CD4-positive, alpha-beta T cell (primary cell): Measurements from ENCODE around the gene PPEF1. TPM values are rescaled to one million over a fixed set of nuclear protein-coding genes. Genes with fewer than 3 reads are reported as not detected.
"Not testable (repeated sequence)": the region's sequence is repeated elsewhere in the genome, so short reads cannot be mapped to it uniquely, and the experiment has no call there.

Experiments
- ATAC-seq: fragments of 200-7000 bp; cut with Tn5 transposase; one replicate; pipeline ENCODE4 v1.10.0; 2022; ENCODE audit warnings: mild to moderate bottlenecking; ENCODE audit not compliant: poor library complexity
- CTCF ChIA-PET: fragments of 350-600 bp; sonication (Branson Sonifier 250); formaldehyde crosslinking; loops from one replicate; lab custom pipeline; 2021; ENCODE audit warnings: antibody characterized with exemption, inconsistent platforms; lab: Charles Lee
- POLR2A ChIA-PET: fragments of 350-600 bp; sonication (Branson Sonifier 250); formaldehyde crosslinking; loops from one replicate; lab custom pipeline; 2021; ENCODE audit warnings: antibody characterized with exemption, inconsistent platforms; lab: Charles Lee
- DNase-seq, 14 experiments: peaks; one replicate each; pipeline ENCODE4 v3.0.0-alpha.2; 2013 to 2020; ENCODE audit warnings: mixed read lengths in 2 of 14
- H3K27ac ChIP-seq, 2 donors: one replicate each; pipeline versions ENCODE4 v1.5.1 to v1.7.0; 2013; ENCODE audit warnings: low read length in 2 of 2, low read depth in 1 of 2, mild to moderate bottlenecking in 1 of 2
- H3K27me3 ChIP-seq, 2 experiments: 1 replicate in 1 of 2; 2 replicates in 1 of 2; pipeline versions ENCODE4 v1.6.1 to v1.7.0; 2013; ENCODE audit warnings: low read length in 2 of 2, control low read depth in 1 of 2, mild to moderate bottlenecking in 1 of 2, moderate library complexity in 1 of 2; ENCODE audit not compliant: insufficient read depth in 2 of 2, control insufficient read depth in 1 of 2
- H3K36me3 ChIP-seq: one replicate; pipeline ENCODE4 v1.6.1; 2013; ENCODE audit warnings: low read length, control low read depth; ENCODE audit not compliant: insufficient read depth
- H3K4me1 ChIP-seq: one replicate; pipeline ENCODE4 v1.6.1; 2013; ENCODE audit warnings: low read length, control low read depth; ENCODE audit not compliant: insufficient read depth
- H3K4me3 ChIP-seq: one replicate; pipeline ENCODE4 v1.5.1; 2013; ENCODE audit warnings: mild to moderate bottlenecking, low read length, moderate library complexity
- H3K9me3 ChIP-seq, 2 experiments: 1 replicate in 1 of 2; 2 replicates in 1 of 2; pipeline versions ENCODE4 v1.6.1 to v1.7.0; 2013; ENCODE audit warnings: low read length in 2 of 2, mild to moderate bottlenecking in 2 of 2, control low read depth in 1 of 2, moderate library complexity in 1 of 2; ENCODE audit not compliant: control insufficient read depth in 1 of 2, insufficient read depth in 1 of 2
- H3K27ac Mint-ChIP-seq: one replicate; pipeline ENCODE4 v1.8.0; 2020; ENCODE audit warnings: mixed read lengths
- H3K27me3 Mint-ChIP-seq: one replicate; pipeline ENCODE4 v1.8.0; 2021; ENCODE audit warnings: mixed read lengths
- H3K36me3 Mint-ChIP-seq: one replicate; pipeline ENCODE4 v1.8.0; 2021; ENCODE audit warnings: low read depth, mixed read lengths
- H3K4me1 Mint-ChIP-seq: one replicate; pipeline ENCODE4 v1.8.0; 2021; ENCODE audit warnings: low read depth, mixed read lengths
- H3K4me3 Mint-ChIP-seq: one replicate; pipeline ENCODE4 v1.8.0; 2020; ENCODE audit warnings: mild to moderate bottlenecking, mixed read lengths
- H3K9me3 Mint-ChIP-seq: one replicate; pipeline ENCODE4 v1.8.0; 2020; ENCODE audit warnings: mixed read lengths
- intact Hi-C, 2 experiments: fragments of 100-400 bp; cut with DNase I in 1 of 2; cut with micrococcal nuclease in 1 of 2; formaldehyde crosslinking; loops; one replicate each; pipeline versions ENCODE4 v1.15.1 to v1.9.0; 2023 to 2025; cut with DNase I, micrococcal nuclease
- total RNA-seq, 174 experiments: library from RNA in 2 of 174; stranded (reverse) in 2 of 174; gene quantifications; one replicate each; pipeline ENCODE4 v1.2.3 and lab custom pipeline; 2021 to 2026
- TF ChIP-seq, protein P1 (sequence below): fragments of 200-600 bp; IDR thresholded peaks from one replicate; pipeline ENCODE4 v1.8.0; 2022; ENCODE audit warnings: antibody characterized with exemption, mild to moderate bottlenecking

PPEF1 gene
- total RNA-seq, 2 experiments from 2014 or later = 0.34 TPM; not detected in 1

GRCh38 chrX:18733287-18733686, 25.8 kb downstream of the PPEF1 start:
- CTCF ChIA-PET = no interaction called here
- H3K4me3 Mint-ChIP-seq = no peak overlapping the region
- H3K9me3 Mint-ChIP-seq = no peaks in the 10 kb centered on the region

DNA sequence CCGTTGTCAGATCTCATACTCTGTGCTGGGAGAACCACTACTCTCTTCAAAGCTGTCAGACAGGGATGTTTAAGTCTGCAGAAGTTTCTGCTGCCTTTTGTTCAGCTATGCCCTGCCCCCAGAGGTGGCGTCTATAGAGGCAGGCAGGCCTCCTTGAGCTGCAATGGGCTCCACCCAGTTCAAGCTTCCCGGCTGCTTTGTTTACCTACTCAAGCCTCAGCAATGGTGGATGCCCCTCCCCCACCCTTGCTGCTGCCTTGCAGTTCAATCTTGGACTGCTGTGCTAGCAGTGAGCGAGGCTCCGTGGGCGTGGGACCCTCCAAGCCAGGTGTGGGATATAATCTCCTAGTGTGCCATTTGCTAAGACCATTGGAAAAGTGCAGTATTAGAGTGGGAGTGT, 32.2 kb downstream of the PPEF1 start:
- DNase-seq = not testable (repeated sequence)

More at GRCh38 chrX:18733287-18733686, 25.8 kb downstream of the PPEF1 start:
- DNase-seq (no peak), ATAC-seq (no peak)
- TF ChIP-seq, protein P1, sequence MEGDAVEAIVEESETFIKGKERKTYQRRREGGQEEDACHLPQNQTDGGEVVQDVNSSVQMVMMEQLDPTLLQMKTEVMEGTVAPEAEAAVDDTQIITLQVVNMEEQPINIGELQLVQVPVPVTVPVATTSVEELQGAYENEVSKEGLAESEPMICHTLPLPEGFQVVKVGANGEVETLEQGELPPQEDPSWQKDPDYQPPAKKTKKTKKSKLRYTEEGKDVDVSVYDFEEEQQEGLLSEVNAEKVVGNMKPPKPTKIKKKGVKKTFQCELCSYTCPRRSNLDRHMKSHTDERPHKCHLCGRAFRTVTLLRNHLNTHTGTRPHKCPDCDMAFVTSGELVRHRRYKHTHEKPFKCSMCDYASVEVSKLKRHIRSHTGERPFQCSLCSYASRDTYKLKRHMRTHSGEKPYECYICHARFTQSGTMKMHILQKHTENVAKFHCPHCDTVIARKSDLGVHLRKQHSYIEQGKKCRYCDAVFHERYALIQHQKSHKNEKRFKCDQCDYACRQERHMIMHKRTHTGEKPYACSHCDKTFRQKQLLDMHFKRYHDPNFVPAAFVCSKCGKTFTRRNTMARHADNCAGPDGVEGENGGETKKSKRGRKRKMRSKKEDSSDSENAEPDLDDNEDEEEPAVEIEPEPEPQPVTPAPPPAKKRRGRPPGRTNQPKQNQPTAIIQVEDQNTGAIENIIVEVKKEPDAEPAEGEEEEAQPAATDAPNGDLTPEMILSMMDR = no peak
- H3K4me1 ChIP-seq = no peaks in the 10 kb centered on the region
- no peaks in the 10 kb centered on the region for H3K27me3 ChIP-seq
- no peak overlapping the region for H3K27ac ChIP-seq
- Mint-ChIP-seq H3K27ac (no peak overlapping the region), H3K4me1 (no peaks in the 10 kb centered on the region), H3K36me3 (no peaks in the 10 kb centered on the region), H3K27me3 (no peaks in the 10 kb centered on the region)
- H3K9me3 ChIP-seq = no peaks in the 10 kb centered on the region
- POLR2A ChIA-PET = no interaction called here
- H3K4me3 ChIP-seq = no peak overlapping the region
- no peaks in the 10 kb centered on the region for H3K36me3 ChIP-seq
- intact Hi-C loops = no loop called here

DNA sequence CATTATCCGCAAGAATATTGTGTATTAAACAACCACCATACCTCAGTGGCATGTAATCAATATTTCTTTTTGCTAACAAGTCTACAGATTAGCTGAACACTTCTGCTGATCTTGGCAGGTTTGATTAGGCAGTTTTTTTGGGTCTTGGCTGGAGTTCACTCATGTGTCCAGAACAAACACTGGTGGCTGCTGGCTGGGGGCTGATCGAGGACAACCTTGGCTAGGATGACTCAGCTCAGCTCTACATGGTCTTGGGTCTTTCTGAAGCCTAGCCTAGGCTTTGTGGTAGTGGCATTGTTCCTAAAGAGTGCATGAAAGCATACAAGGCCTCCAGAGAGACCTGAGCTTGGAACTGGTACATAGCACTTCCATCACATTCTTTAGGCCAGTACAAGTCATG, 41.1 kb downstream of the PPEF1 start:
- no peak for DNase-seq
- POLR2A ChIA-PET = no interaction called here
- Mint-ChIP-seq H3K4me1 (no peaks in the 10 kb centered on the region), H3K27me3 (no peaks in the 10 kb centered on the region), H3K27ac (no peak overlapping the region), H3K36me3 (no peaks in the 10 kb centered on the region), H3K4me3 (no peak overlapping the region), H3K9me3 (no peaks in the 10 kb centered on the region)
- Histone ChIP-seq H3K36me3 (no peaks in the 10 kb centered on the region), H3K27me3 (no peaks in the 10 kb centered on the region), H3K4me3 (no peak overlapping the region), H3K9me3 (no peaks in the 10 kb centered on the region), H3K27ac (no peak overlapping the region), H3K4me1 (no peaks in the 10 kb centered on the region)
- CTCF ChIA-PET = no interaction called here
- TF ChIP-seq, protein P1 = no peak
- intact Hi-C loops = no loop called here
- ATAC-seq = no peak

More for the DNA sequence above, 32.2 kb downstream of the PPEF1 start:
- H3K4me1 ChIP-seq, H3K27me3 ChIP-seq, H3K4me1 Mint-ChIP-seq, H3K27ac ChIP-seq, H3K27ac Mint-ChIP-seq, H3K27me3 Mint-ChIP-seq, H3K4me3 Mint-ChIP-seq, H3K9me3 ChIP-seq, POLR2A ChIA-PET, intact Hi-C loops, H3K4me3 ChIP-seq, H3K36me3 ChIP-seq, H3K9me3 Mint-ChIP-seq, ATAC-seq, H3K36me3 Mint-ChIP-seq: not testable (repeated sequence)
- CTCF ChIA-PET = interaction anchor here (0.7 kb wide), 1 partner anchor 832 kb away, joined by 3 read pairs; no protein-coding TSS in a partner anchor

- Histone ChIP-seq H3K27me3 (no peaks in the 10 kb centered on the region), H3K4me1 (no peaks in the 10 kb centered on the region), H3K27ac (no peak overlapping the region), H3K4me3 (no peak overlapping the region), H3K36me3 (no peaks in the 10 kb centered on the region), H3K9me3 (no peaks in the 10 kb centered on the region)
- H3K4me3 Mint-ChIP-seq = no peak overlapping the region
- H3K4me1 Mint-ChIP-seq = no peaks in the 10 kb centered on the region
- H3K9me3 Mint-ChIP-seq = no peaks in the 10 kb centered on the region
- DNase-seq (no peak), ATAC-seq (no peak)
- intact Hi-C loops = no loop called here
- H3K36me3 Mint-ChIP-seq = no peaks in the 10 kb centered on the region
- H3K27ac Mint-ChIP-seq = no peak overlapping the region
- POLR2A ChIA-PET = no interaction called here
- H3K27me3 Mint-ChIP-seq = no peaks in the 10 kb centered on the region
- CTCF ChIA-PET = no interaction called here
- TF ChIP-seq, protein P1 = no peak
These were observed 46.2 kb downstream of the PPEF1 start for GRCh38 chrX:18753631-18754030.
